Measurements from ENCODE around the gene FBN2. TPM values are rescaled to one million over a fixed set of nuclear protein-coding genes. Genes with fewer than 3 reads are reported as not detected.

Gene FBN2
- total RNA-seq, 4 donors from 2014 or later: 0.40 to 3.3 (median 0.99) TPM

- DNase-seq: no peak
- TF ChIP-seq POLR2A (IDR thresholded peaks at IDR 0.05) (no peak), CTCF (IDR thresholded peaks at IDR 0.05) (no peak)
- H3K4me3 ChIP-seq: no peak overlapping the region
- H3K27me3 ChIP-seq: no peaks in the 10 kb centered on the region
- no peak overlapping the region for H3K27ac ChIP-seq
- H3K9me3 ChIP-seq: no peaks in the 10 kb centered on the region
- H3K36me3 ChIP-seq: no peaks in the 10 kb centered on the region
- H3K4me1 ChIP-seq: no peaks in the 10 kb centered on the region
Observed at GRCh38 chr5:128318691-128319090, 219.4 kb downstream of the FBN2 start.

GRCh38 chr5:128317481-128317880 is 220.6 kb downstream of the FBN2 start:
- H3K4me3 ChIP-seq: no peak overlapping the region
- no peaks in the 10 kb centered on the region for H3K36me3 ChIP-seq
- H3K27me3 ChIP-seq: no peaks in the 10 kb centered on the region
- H3K4me1 ChIP-seq: no peaks in the 10 kb centered on the region
- DNase-seq: no peak
- H3K27ac ChIP-seq: no peak overlapping the region
- no peaks in the 10 kb centered on the region for H3K9me3 ChIP-seq
- TF ChIP-seq POLR2A (IDR thresholded peaks at IDR 0.05) (no peak), CTCF (IDR thresholded peaks at IDR 0.05) (no peak)

GRCh38 chr5:128315671-128316070 is 222.4 kb downstream of the FBN2 start:
- no peaks in the 10 kb centered on the region for H3K9me3 ChIP-seq
- H3K27ac ChIP-seq: no peak overlapping the region
- H3K36me3 ChIP-seq: no peaks in the 10 kb centered on the region
- H3K4me3 ChIP-seq: no peak overlapping the region
- H3K4me1 ChIP-seq: no peaks in the 10 kb centered on the region
- no peak for DNase-seq
- TF ChIP-seq CTCF (IDR thresholded peaks at IDR 0.05) (no peak), POLR2A (IDR thresholded peaks at IDR 0.05) (no peak)
- no peaks in the 10 kb centered on the region for H3K27me3 ChIP-seq

- H3K27me3 ChIP-seq: no peaks in the 10 kb centered on the region
Observed at GRCh38 chr5:128305341-128305740, 232.7 kb downstream of the FBN2 start.

GRCh38 chr5:128304791-128305190 is 233.3 kb downstream of the FBN2 start:
- no peaks in the 10 kb centered on the region for H3K4me1 ChIP-seq
- H3K9me3 ChIP-seq: no peaks in the 10 kb centered on the region
- no peak overlapping the region for H3K4me3 ChIP-seq
- TF ChIP-seq POLR2A (IDR thresholded peaks at IDR 0.05) (no peak), CTCF (IDR thresholded peaks at IDR 0.05) (no peak)
- no peaks in the 10 kb centered on the region for H3K36me3 ChIP-seq
- no peak for DNase-seq
- H3K27me3 ChIP-seq: no peaks in the 10 kb centered on the region
- no peak overlapping the region for H3K27ac ChIP-seq

More at GRCh38 chr5:128305341-128305740, 232.7 kb downstream of the FBN2 start:
- no peak for DNase-seq
- Histone ChIP-seq H3K27ac (no peak overlapping the region), H3K36me3 (no peaks in the 10 kb centered on the region), H3K4me1 (no peaks in the 10 kb centered on the region), H3K9me3 (no peaks in the 10 kb centered on the region), H3K4me3 (no peak overlapping the region)
- no peak for TF ChIP-seq CTCF (IDR thresholded peaks at IDR 0.05)
- TF ChIP-seq POLR2A (IDR thresholded peaks at IDR 0.05): no peak

GRCh38 chr5:128304088-128304487 is 234.0 kb downstream of the FBN2 start:
- Histone ChIP-seq H3K36me3 (no peaks in the 10 kb centered on the region), H3K4me3 (no peak overlapping the region), H3K9me3 (no peaks in the 10 kb centered on the region), H3K27ac (no peak overlapping the region), H3K27me3 (no peaks in the 10 kb centered on the region), H3K4me1 (no peaks in the 10 kb centered on the region)
- TF ChIP-seq POLR2A (IDR thresholded peaks at IDR 0.05) (no peak), CTCF (IDR thresholded peaks at IDR 0.05) (no peak)
- no peak for DNase-seq

Data from Peyer's patch (tissue), 4 donors.